Endothelial cell (in vitro differentiated cells): ENCODE results near the gene KRTAP21-3. TPM values are rescaled to one million over a fixed set of nuclear protein-coding genes. Genes with fewer than 3 reads are reported as not detected.

Experiments used
- DNase-seq: peaks from one replicate; pipeline ENCODE4 v3.0.0; 2021; ENCODE audit warnings: low spot score
- H3K27ac Mint-ChIP-seq: one replicate; pipeline ENCODE4 v1.8.0; 2021; ENCODE audit warnings: mixed read lengths, inconsistent platforms; ENCODE audit not compliant: unreplicated experiment
- H3K27me3 Mint-ChIP-seq: one replicate; pipeline ENCODE4 v1.8.0; 2021; ENCODE audit warnings: mild to moderate bottlenecking, moderate library complexity, mixed read lengths, inconsistent platforms; ENCODE audit not compliant: unreplicated experiment
- H3K36me3 Mint-ChIP-seq: one replicate; pipeline ENCODE4 v1.8.0; 2021; ENCODE audit warnings: mild to moderate bottlenecking, low read depth, mixed read lengths, inconsistent platforms; ENCODE audit not compliant: unreplicated experiment
- H3K4me1 Mint-ChIP-seq: one replicate; pipeline ENCODE4 v1.8.0; 2021; ENCODE audit warnings: mild to moderate bottlenecking, mixed read lengths, inconsistent platforms; ENCODE audit not compliant: unreplicated experiment
- H3K4me3 Mint-ChIP-seq: one replicate; pipeline ENCODE4 v1.8.0; 2021; ENCODE audit warnings: mild to moderate bottlenecking, mixed read lengths, inconsistent platforms; ENCODE audit not compliant: unreplicated experiment
- H3K9me3 Mint-ChIP-seq: one replicate; pipeline ENCODE4 v1.8.0; 2021; ENCODE audit warnings: mixed read lengths, inconsistent platforms; ENCODE audit not compliant: unreplicated experiment
- CTCF ChIP-seq: fragments of 200-600 bp; sonication (generic); IDR thresholded peaks from one replicate; pipeline ENCODE4 v1.5.0; 2021; ENCODE audit warnings: antibody characterized with exemption; ENCODE audit not compliant: unreplicated experiment
- total RNA-seq: library from RNA; stranded (reverse); fragmentation: NEBNext Ultra II Directional; extraction: Animal tissue kit (Norgen Biotek cat#: 25700); gene quantifications from one replicate; pipeline ENCODE4 v1.2.1, GENCODE V29; 2021; ENCODE audit not compliant: unreplicated experiment

KRTAP21-3 gene
- total RNA-seq, 1 donor from 2014 or later = not detected

DNA sequence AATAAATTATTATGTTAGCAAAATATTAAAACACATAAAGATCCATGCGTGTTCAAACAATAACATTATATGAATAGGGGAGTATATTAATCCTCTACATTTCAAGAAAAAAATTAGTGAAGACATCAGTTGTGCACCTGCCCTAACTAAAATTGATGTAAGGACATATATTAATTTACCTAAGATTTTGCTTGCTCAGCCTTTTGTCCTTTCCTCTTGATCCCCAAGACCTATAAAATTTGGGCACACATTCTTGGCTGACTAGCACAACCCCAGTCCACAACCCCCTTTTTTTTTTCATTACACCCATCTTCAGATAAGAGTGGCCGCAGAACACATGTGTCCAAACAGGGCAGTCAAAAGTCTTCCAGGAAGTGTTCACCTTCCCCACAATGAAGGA, 21.9 kb upstream of the KRTAP21-3 start:
- Mint-ChIP-seq H3K36me3 (no peaks in the 10 kb centered on the region), H3K4me3 (no peak overlapping the region), H3K27ac (no peak overlapping the region), H3K27me3 (no peaks in the 10 kb centered on the region), H3K9me3 (no peaks in the 10 kb centered on the region), H3K4me1 (no peaks in the 10 kb centered on the region)
- no peak for TF ChIP-seq CTCF
- no peak for DNase-seq

- H3K36me3 Mint-ChIP-seq = no peaks in the 10 kb centered on the region
- no peak overlapping the region for H3K27ac Mint-ChIP-seq
- no peak for DNase-seq
- no peak overlapping the region for H3K4me3 Mint-ChIP-seq
- H3K27me3 Mint-ChIP-seq = no peaks in the 10 kb centered on the region
- no peaks in the 10 kb centered on the region for H3K9me3 Mint-ChIP-seq
- no peak for TF ChIP-seq CTCF
- H3K4me1 Mint-ChIP-seq = no peaks in the 10 kb centered on the region
Measured at GRCh38 chr21:30733026-30733425, 14.4 kb upstream of the KRTAP21-3 start.

- H3K4me1 Mint-ChIP-seq = no peaks in the 10 kb centered on the region
- DNase-seq = no peak
- TF ChIP-seq CTCF = no peak
- no peak overlapping the region for H3K4me3 Mint-ChIP-seq
- peaks cover 1% of the 10 kb centered on the region for H3K27me3 Mint-ChIP-seq
- no peaks in the 10 kb centered on the region for H3K9me3 Mint-ChIP-seq
- H3K36me3 Mint-ChIP-seq = no peaks in the 10 kb centered on the region
- H3K27ac Mint-ChIP-seq = no peak overlapping the region
Measured at GRCh38 chr21:30726726-30727125, 8.1 kb upstream of the KRTAP21-3 start.

DNA sequence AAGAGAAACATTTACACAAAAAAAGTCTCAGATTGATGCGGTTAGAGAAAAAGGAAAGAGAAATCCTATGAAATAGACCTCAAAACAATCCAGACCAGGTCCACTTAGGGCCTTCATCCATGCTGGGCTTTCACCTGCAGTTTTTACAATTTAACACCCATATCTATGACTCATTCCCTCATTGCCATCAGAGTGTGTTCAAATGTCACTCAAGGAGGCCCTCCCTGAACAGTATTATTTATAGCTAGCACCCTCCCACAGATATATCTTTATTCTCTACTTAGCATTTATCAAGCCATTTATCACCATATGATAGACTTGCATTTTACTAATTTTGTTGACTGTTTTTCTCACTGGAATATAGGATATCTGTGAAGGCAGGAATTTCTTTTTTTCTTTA, 824 bp upstream of the KRTAP21-3 start:
- Mint-ChIP-seq H3K9me3 (no peaks in the 10 kb centered on the region), H3K4me1 (no peaks in the 10 kb centered on the region), H3K27ac (no peak overlapping the region), H3K4me3 (no peak overlapping the region), H3K36me3 (no peaks in the 10 kb centered on the region), H3K27me3 (no peaks in the 10 kb centered on the region)
- no peak for TF ChIP-seq CTCF
- DNase-seq = no peak

DNA sequence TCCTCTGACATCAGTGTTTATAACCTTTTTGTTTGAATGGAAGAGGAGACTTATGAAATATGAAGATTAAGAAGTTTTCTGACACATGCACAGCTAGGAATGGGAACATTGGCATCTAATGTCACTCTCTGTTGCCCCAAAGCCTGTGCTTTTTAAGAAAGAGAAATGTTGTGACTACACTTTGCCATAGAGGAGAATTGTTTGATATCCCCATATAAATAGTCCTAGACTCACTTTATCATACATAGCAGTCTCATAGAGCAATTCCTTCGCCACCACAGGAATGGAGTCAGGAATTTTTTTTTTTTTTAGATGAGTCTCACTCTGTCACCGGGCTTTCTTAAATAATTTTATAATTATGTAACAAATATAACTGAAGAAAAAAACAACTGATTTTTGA, 1.5 kb downstream of the KRTAP21-3 start:
- TF ChIP-seq CTCF = no peak
- Mint-ChIP-seq H3K9me3 (no peaks in the 10 kb centered on the region), H3K36me3 (no peaks in the 10 kb centered on the region), H3K27me3 (no peaks in the 10 kb centered on the region), H3K27ac (no peak overlapping the region), H3K4me3 (no peak overlapping the region), H3K4me1 (no peaks in the 10 kb centered on the region)
- DNase-seq = no peak
